Suprapubic skin (tissue), 3 donors: ENCODE data around the gene ARL8A.

Experiments
- CTCF ChIP-seq, 2 donors: fragments of 200-600 bp in 1 of 2; fragments of 450-650 bp in 1 of 2; sonication (generic) in 1 of 2; IDR thresholded peaks; one replicate each; pipeline ENCODE4 v1.5.1; 2016 to 2019; ENCODE audit warnings: antibody characterized with exemption in 2 of 2, mild to moderate bottlenecking in 1 of 2, moderate library complexity in 1 of 2
- POLR2AphosphoS5 ChIP-seq, 3 donors: sonication (generic); formaldehyde crosslinking; IDR thresholded peaks; one replicate each; pipeline ENCODE4 v1.6.1; 2017; ENCODE audit warnings: antibody characterized with exemption in 3 of 3

- TF ChIP-seq CTCF (IDR thresholded peaks at IDR 0.05) (no peak), POLR2AphosphoS5 (IDR thresholded peaks at IDR 0.05) (no peak)
These were observed 50.7 kb downstream of the ARL8A start for GRCh38 chr1:202093858-202094257.
